Stimulated activated CD8-positive, alpha-beta memory T cell treated with anti-CD3 and anti-CD28 coated beads, Interleukin-7, amount 100 ng/mL, for 1 hour (primary cell): ENCODE data around the gene NDUFAF8.

Source experiments
- DNase-seq, 2 donors: peaks; one replicate each; pipeline ENCODE4 v3.0.0-alpha.2; 2020; ENCODE audit warnings: low read depth in 2 of 2

NDUFAF8 gene

DNA sequence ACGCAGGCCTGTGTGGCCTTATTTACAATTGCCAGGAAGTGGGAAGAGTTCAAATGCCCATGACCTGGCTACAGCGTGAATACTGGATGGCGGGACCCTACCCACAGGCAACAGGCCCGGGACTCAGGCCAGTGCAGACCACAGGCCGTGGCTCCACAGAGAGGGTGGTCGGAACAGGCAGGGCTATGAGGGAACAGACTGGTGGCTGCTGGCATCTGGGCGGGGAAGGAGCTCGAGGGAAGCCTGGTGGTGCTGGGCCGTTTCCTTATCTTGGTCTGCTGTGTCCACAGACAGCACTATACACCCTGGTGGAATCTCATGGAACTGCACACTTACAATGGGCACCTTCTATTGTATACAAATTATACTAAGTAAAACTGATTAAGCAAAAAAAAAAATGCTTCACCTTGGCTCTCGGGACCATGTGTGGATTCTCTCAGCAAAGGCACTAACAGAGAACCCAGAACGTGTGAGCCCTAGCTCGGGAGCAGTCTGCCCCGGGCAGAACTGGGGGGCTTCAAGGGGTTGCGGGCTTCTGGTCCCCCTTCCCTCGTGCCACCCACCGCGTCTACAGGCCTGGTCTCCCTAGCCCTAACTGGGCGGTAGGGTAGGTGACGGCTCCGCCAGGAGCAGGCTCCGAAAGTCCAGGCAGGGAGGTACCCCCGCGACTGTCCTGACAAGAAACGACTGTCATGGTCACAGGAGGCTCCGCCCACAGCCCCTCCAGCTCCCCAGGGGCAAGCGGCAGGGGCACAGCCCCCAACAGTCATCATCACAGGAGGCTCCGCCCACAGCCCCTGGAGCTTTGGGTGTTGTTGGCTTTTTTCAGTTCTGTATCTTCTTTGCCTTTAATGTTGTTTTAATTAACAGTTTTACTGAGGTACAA is 38.2 kb upstream of the NDUFAF8 start:
- no peak for DNase-seq

DNA sequence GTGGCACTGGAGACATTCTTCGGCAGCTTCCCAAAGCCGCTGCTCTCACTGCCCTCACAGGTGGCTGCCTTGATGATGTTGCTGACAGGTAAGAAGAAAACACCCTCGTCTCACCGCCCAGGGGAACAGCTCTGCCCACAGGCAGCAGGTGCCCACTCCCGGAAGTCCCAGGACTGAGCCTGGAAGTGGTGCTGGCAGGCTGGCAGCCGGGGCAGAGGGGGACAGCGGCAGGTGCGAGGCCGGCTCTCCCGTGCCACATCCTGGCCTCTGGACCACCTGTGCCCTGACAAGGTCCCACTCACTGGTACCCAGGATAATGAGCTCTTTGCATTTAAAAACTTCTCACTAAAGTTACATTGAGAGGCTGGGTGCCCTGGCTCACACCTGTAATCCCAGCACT is 36.8 kb upstream of the NDUFAF8 start:
- DNase-seq, result no peak

DNA sequence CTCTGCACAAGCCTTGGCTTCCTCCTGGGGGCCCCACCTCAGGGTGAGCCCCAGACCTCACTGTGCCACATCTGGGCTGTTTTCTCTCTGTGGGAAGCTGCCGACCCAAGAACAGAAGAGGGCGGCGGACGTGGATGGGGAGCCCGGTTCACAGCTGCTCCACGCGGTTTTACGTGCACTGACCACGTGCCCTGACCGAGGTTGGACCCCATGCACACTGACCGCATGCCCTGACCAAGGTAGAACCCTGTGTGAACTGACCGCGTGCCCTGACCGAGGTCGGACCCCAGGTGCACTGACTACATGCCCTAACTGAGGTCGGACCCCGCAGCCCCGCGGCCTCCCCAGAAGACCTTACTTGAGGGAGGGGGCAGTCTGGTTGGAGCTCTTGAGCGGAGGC is 36.0 kb upstream of the NDUFAF8 start:
- no peak for DNase-seq

DNA sequence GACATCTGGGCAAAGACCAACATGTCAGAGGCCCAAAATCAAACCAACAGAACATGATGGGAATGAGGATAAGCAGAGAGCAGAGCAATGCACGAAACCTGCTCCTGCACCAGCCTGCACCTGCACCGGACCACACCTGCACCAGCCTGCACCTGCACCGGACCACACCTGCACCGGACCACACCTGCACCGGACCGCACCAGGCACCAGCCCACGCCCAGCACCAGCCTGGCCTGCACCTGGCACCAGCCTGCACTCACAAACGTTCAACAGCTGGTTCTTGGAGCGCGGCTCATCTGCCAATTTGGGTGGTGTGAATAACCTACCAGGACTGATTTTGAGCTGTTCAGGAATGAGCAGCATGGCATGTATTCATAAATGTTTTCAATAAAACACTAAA is 34.5 kb upstream of the NDUFAF8 start:
- DNase-seq, result no peak

DNA sequence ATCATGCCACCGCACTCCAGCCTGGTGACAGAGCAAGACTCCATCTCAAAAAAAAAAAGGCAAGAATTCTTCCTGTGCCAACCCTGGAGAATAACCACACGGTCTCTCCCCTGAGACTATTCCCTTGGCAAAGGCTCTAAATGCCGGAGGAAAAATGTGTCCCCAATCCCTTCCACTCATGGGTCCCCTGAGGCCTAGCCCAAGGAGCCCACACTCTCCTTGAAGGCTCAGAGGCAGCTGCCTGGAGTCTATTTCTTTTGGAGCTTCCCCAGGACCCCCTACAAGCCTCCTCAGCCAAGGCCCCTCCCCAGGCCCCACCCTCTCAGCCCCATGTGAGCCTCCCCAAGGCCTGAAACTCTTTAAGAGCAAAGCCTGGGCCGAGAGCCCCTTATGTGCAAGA is 33.0 kb upstream of the NDUFAF8 start:
- DNase-seq, result no peak

DNA sequence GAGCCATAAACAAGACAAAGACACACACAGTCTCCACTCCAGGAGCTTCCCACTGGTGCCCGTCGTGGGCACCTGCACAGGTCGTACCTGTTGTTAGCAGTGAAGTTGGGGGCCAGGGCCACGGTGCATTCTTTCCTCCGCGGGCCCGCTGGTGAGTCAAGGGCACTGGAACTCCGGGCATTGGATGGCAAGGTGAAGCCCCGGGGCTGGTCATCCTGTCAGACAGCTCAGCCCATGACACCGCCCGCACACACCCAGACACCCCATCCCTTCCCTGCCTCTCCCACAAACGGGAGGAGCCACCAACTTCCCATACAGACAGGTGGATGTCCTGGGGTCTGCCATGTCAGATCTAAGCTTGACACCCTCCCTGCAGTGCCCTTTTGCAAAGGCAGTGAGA is 32.5 kb upstream of the NDUFAF8 start:
- DNase-seq, result no peak

DNA sequence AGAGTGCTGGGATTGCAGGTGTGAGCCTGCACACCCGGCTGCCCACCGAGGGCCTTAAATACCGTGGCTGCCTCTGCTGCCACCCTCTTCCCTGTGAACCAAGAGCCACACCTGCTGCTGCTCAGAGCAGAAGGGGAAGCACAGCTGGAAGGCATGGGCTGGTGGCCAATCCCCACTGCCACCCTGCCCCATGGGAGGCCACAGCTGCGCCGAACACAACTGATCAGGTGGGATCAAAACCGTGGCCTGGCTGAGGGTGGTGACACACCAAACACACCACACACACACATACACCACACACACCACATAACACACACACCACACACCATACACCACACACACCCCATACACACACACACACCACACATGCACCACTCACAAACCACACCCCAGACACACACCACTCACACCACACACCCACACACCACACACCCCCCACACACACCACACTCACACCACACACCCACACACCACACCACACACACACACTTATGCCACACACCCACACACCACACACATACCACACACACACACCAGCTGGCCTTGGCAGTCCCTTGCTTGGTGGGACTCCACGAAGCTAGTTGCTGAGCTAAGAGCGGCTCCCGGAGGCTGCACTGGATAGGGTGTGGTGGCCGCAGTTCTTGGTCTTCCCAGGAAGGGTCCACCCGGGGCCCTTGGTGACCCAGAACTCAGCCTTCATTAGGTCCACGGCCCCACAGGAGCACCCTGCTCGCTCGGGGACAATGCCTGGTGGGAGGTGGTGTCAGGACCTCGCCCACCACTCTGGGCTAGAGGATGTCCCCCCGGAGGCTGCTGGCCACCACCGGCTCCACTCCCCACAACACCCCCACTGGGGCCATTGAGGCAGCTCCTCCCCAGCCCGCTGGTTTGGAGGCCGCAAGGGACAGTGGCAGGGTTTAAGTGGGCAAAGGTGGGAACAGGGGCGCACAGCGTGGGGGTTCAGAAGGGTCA is 31.2 kb upstream of the NDUFAF8 start:
- DNase-seq, result no peak

DNA sequence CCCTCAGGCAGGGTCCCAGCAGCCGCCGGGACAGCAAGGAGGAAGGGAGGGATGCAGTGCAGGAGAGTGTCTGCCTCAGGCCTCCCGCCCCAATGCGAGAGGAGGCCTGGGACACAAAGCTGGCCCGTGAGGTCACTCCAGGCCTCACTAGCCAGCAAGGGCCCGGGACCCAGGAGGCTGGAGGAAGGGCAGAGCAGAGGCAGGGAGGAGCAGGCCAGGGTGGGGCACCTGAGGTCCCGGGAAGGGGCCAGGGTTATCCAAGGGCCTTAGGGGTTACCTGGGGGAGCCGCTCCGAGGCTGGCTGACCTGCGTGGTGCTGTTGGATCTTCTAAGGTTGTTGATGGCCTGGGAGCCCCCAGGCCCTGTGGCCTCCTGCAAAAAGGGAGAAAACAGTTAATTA is 30.5 kb upstream of the NDUFAF8 start:
- DNase-seq, result no peak

DNA sequence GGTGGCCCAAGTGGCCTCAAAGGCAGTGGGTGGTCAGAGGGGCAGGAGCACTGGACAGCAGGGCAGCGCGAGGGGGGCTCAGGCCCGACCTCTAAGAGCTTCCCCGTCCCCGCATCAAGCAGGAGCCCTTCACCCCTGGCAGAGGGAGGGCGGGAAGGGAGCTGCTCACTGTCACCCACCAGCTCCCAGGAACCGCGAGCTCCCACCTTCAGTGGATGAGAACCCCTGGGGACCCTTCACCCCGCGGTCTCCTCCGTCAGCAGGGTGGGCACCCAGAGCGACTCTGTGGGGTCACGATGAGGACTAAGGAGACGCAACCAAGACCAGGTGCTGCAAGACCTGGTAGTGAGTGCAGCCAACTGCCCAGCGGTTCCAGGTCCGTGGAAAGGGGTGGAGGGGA is 30.0 kb upstream of the NDUFAF8 start:
- DNase-seq, result no peak

DNA sequence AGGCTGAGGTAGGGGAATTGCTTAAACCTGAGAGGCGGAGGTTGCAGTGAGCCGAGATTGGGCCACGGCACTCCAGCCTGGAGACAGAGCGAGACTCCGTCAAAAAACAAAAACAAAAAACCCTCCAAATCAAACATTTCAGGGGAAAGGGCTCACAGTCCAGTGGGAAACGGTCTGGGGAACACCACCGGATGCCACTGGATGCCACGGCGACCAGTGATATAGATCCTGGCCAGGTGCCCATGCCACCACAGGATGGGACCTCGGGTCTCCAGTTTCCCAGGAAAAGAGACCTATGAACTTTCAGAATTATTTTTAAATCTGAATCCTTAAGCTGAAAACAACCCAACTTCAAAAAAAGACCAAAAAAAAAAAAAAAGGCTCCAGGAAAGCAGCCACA is 28.7 kb upstream of the NDUFAF8 start:
- no peak for DNase-seq

DNA sequence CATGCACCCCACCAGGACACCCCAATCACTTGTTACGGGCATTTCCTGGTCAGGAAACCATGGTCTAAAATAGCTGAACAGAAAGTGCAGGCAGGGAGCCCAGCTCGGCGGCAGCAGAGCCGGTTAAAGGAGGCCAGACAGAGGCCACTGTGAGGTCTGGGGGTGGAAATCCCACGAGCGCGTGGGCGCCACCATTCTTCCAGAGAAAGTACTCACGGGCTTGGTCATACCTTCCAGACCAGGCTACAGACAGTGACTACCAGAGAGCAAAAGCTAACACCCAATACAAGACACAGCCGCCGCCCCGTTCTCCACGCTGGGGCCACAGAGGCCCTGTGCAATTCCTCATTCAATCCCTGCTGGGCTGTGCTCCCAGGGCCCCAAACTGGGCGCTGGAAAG is 28.2 kb upstream of the NDUFAF8 start:
- DNase-seq, result no peak

DNA sequence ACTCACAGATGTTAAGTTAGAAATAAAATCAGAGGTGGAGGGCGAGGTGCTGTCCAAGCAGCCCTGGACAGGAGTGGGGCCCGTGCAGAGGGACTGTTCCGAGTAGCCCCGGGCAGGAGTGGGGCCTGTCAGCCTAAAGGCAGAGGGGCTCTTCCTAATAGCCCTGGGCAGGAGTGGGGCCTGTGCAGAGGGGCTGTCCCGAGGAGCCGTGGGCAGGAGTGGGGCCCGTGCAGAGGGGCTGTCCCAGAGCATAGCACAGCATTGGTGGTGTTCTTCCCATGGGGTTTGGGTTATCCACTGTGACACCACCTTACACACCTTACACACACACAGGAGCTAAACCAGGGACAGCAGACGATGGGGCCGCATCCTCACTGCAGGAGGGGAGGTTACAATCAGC is 26.8 kb upstream of the NDUFAF8 start:
- DNase-seq, result no peak

DNA sequence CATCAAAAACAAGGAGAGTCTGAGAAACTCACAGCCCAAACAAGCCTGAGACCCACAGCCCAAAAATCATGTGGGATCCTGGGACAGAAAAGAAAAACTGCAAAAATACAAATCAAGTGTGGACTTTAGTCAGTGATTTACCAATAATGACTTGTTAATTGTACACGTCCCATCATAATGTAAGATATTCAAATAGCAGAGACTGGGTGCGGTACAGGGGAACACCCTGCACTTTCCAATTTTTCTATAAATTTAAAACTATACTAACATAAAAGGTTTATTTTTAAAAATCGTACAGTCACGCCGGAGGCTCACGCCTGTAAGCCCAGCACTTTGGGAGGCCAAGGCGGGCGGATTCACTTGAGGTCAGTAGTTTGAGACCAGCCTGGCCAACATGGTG is 25.1 kb upstream of the NDUFAF8 start:
- DNase-seq, result no peak

DNA sequence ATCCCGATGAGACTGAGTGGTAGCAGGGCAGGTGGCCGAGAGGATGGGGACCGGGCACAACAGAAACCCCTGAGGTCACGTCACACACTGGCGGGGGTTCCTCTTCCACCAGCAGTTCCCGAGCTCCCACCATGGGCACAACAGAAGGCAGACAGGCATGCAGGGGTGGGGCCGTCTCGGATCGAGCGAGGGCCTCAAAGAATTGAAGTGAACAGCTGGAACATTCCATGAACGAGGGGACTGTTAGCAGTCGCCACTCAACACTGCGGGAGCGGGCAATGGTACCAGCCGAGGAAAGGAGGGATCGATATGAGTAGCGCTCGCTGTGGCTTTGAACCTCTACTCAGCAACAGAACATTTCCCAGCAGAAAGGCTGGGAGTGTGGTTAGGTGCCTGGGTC is 21.6 kb upstream of the NDUFAF8 start:
- DNase-seq, result no peak

DNA sequence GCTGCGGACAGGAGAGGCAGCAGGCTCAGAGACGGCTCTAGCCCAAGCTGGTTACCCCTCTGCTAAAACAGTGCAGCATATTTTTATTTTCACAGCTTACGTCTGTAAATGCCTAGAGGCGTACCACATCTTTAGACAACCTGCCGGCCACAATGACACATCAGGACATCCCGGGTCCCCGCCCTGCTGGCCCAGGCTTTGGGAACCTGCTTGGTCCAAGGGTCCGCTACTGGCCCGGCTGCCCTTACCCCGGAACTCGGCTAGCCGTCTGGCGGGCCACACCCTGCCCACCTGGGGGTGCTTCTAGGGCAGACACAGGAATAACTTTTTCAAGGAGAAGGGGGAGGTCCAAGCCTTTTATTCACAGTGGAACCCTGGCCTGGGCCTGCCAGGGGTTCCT is 20.7 kb upstream of the NDUFAF8 start:
- DNase-seq, result no peak

DNA sequence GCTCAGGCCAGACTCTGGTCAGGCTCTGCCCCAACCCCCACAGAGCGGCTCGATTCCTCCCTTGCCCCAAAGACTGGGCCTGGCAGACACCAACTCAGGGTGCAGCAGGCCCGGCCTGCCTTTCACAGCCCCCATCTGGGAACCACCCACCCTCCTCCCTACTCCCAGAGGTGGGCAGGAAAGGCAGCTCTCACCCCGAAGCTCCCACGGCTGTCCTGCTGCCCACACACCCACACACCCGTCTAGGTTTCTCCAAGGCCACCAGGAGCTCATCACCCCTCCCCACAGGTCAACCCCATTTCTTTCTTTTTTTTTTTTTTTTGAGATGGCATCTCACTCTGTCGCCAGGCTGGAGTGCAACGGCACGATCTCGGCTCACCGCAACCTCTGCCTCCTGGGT is 20.1 kb upstream of the NDUFAF8 start:
- no peak for DNase-seq

DNA sequence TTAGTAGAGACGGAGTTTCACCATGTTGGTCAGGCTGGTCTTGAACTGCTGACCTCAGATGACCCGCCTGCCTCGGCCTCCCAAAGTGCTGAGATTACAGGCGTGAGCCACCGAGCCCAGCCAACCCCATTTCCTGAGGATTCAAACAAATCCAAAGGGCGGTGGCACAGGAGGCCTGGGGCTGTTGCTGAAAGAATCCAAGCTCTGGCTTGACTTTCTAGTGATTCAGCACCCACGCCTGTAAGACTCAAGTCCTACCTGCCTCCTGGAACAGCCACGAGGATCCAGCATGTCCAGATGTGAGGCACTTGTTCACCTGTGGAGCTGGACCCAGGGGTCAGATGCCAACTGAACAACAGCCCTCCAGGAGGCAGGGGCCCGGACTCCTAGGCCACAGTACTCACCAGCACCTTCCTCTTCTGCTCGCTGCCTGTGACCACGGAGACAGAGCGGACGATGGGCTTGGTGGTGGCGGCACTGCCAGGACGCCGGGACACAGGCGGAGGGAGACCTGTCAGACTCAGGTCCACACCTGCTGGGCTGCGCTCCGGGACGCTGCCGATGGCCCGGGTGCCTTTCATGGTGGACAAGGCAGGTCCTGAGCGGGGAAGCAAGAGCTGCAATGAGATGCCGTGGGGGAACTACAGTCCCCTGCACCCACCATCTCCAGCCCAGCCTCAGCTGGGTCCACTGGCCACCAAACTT is 19.5 kb upstream of the NDUFAF8 start:
- DNase-seq, result no peak

DNA sequence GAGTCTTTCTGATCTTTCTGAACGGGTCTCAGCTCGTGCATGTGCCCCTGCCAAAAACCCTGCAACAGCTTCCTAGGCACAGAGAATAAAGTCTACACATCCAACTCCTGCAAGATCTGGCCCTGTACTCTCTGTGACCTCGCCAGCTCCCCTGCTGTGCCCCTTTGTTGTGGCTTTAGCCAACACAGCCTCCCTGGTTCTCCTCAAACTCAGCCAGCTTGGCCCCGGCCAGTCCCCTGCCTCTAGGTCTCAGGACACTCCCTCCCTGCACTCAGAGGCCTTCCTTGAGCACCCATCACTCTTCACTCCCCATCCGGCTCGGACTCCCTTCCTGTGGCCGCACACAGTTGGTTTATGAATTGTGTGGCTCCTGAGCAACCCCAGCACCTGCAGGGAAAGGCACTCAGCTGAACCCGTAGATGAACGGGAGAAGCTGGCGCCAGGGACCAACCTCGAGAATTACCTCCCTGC is 17.7 kb upstream of the NDUFAF8 start:
- DNase-seq, result no peak

DNA sequence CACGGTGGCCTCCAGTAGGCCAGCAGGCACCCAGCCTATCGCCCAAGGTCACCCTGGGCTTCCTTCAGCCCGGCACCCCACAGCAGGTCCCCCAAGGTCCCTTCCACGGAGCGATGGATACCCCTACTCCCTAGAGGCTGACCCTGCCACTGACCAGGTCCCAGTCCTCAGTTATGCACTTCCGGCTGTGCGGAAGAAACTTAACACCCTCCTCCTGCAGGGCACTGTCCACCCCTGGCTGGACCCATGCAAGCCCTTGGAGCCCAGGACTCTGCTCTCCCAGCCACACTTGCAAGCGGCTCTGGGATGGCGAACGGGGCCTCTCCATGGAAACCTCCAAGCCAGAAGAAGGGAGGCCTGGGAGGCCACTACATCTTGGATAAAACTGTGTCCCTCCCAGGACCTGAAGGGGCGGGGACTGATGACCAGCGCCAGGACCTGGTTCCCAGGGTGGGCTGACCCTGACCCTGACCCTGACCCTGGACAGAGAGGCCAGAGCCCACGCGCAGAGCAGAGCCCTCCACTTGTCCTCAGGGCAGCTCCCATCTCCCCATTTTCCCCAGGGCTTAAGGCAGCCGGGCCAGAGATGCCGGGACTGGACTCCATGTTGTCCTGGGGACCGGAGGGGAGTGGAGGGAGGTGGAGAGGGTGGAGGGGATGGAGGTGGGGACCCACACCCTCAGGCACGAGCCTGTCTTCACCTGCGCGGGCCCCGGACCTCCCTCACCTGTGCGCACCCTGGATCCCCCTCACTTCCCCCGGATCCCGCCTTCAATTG is 17.1 kb upstream of the NDUFAF8 start:
- DNase-seq, result no peak

DNA sequence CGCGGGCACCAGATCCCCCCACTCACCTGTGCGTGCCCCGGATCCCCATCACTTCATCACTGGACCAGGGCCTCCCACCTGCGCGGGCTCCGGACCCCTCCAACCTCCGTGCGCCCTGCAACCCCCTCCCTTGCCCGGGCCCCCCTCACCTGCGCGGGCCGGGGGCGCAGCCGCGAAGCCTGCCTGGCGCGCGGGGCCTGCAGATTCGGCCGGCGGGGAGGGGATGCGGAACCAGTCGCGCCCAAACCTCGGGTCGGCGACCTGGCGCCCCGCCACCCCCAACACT is 16.6 kb upstream of the NDUFAF8 start:
- no peak for DNase-seq

DNA sequence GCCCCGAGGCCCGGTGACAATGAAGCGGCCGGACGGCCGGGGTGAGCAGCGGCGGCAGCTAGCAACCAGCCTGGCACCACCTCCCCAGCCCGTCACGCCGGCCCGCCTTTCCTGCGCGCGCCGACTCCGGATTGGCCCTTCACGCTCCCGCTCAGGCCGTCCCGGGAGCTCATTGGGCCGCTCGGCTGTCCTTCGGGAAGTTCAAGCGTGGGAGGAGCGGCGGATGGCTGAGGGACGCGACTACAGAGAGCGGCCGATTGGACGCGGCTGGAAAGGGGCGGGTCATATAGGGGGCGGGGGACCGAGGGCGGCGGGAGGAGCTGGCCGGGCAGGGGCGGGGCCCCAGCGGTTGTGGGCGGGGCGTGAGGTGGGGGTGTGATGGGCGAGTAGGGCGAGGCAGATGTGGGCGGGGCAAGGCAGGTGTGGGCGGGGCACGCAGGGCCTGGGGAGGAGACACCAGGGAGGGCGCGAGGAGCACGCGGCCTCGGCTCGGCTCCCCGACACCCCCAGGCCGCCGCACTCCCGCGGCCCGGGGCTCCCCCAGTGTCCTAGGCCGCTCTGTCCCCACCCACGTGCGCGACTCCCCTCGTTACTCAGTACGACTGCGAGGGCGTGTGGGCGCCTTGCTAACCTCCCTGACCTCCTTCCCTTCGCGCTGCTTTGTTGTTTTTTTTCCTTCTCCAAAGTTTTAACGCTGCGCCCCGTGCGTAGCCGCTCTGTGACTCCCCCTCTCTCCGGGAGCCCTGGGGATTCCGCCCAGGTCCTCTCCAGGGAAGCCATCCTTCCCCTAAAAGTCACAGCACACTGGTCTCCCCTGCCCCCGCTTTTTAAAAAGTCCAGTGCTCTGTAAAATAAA is 16.0 kb upstream of the NDUFAF8 start, which contains the start of gene CEP131:
Gene CEP131, minus strand, starts transcription at position 60 of the 856 bp plus-strand sequence. CDS start 2,909 bp downstream, outside the sequence.
- DNase-seq, result peak; percentile 99 to 100
